GM18909 (cell line): ENCODE measurements around the gene MGMT.

Source experiments
- ATAC-seq: cut with Tn5 transposase; IDR thresholded peaks from one replicate; pipeline ENCODE4 v1.9.1; 2021; ENCODE audit warnings: mild to moderate bottlenecking; ENCODE audit not compliant: unreplicated experiment, poor library complexity

Gene MGMT

GRCh38 chr10:129516846-129517679 lies 50.0 kb downstream of the MGMT start:
- ATAC-seq = no peak

GRCh38 chr10:129517680-129518057 lies 50.6 kb downstream of the MGMT start:
- no peak for ATAC-seq

GRCh38 chr10:129518793-129519192 lies 51.8 kb downstream of the MGMT start:
- no peak for ATAC-seq

- ATAC-seq = no peak
These were observed 53.5 kb downstream of the MGMT start for GRCh38 chr10:129520440-129521080.

- ATAC-seq = no peak
These were observed 54.4 kb downstream of the MGMT start for GRCh38 chr10:129521161-129522025.

- ATAC-seq = no peak
These were observed 55.1 kb downstream of the MGMT start for GRCh38 chr10:129522041-129522585.

- ATAC-seq = no peak
These were observed 56.1 kb downstream of the MGMT start for GRCh38 chr10:129523031-129523722.

- ATAC-seq = no peak
These were observed 56.8 kb downstream of the MGMT start for GRCh38 chr10:129523723-129524316.

GRCh38 chr10:129524936-129525335 lies 57.9 kb downstream of the MGMT start:
- ATAC-seq = no peak

GRCh38 chr10:129525401-129525801 lies 58.4 kb downstream of the MGMT start:
- no peak for ATAC-seq

- no peak for ATAC-seq
These were observed 59.9 kb downstream of the MGMT start for GRCh38 chr10:129526943-129527342.

GRCh38 chr10:129528376-129528978 lies 61.4 kb downstream of the MGMT start:
- no peak for ATAC-seq

GRCh38 chr10:129530581-129530980 lies 63.5 kb downstream of the MGMT start:
- ATAC-seq = no peak

- ATAC-seq = no peak
These were observed 64.3 kb downstream of the MGMT start for GRCh38 chr10:129531195-129531968.

GRCh38 chr10:129531969-129532660 lies 65.1 kb downstream of the MGMT start:
- ATAC-seq = no peak

GRCh38 chr10:129532838-129533237 lies 65.8 kb downstream of the MGMT start:
- ATAC-seq = no peak

GRCh38 chr10:129533281-129533680 lies 66.2 kb downstream of the MGMT start:
- no peak for ATAC-seq

- no peak for ATAC-seq
These were observed 67.8 kb downstream of the MGMT start for GRCh38 chr10:129534826-129535225.
